OCI-LY1 (cell line): ENCODE data around the gene PDE6A.
"Not testable (repeated sequence)": the region's sequence is repeated elsewhere in the genome, so short reads cannot be mapped to it uniquely, and the experiment has no call there.

Experiments
- H2AFZ ChIP-seq: fragments of 200-600 bp; sonication (generic), shearing (Covaris generic); 2 replicates; pipeline ENCODE4 v1.6.0; 2014; ENCODE audit warnings: antibody characterized with exemption, mild to moderate bottlenecking, low read length
- H3F3A ChIP-seq: fragments of 200-600 bp; sonication (generic), shearing (Covaris generic); 2 replicates; pipeline ENCODE4 v1.6.0; 2014; ENCODE audit warnings: mild to moderate bottlenecking, antibody characterized with exemption, low read length, moderate library complexity; ENCODE audit not compliant: insufficient read depth
- H3K27ac ChIP-seq: fragments of 200-600 bp; sonication (generic); 2 replicates; pipeline ENCODE4 v1.5.1; 2014; ENCODE audit warnings: low read length, mixed run types, mild to moderate bottlenecking, low read depth; ENCODE audit not compliant: poor library complexity, severe bottlenecking
- H3K27me3 ChIP-seq: fragments of 200-600 bp; sonication (generic); 2 replicates; pipeline ENCODE4 v1.6.0; 2014; ENCODE audit warnings: antibody characterized with exemption, mild to moderate bottlenecking, low read length, moderate library complexity; ENCODE audit not compliant: insufficient read depth
- H3K36me3 ChIP-seq: fragments of 200-600 bp; sonication (generic); 2 replicates; pipeline ENCODE4 v1.6.1; 2014; ENCODE audit warnings: mild to moderate bottlenecking, antibody characterized with exemption, low read length, moderate library complexity, mixed read lengths; ENCODE audit not compliant: insufficient read depth
- H3K4me1 ChIP-seq: fragments of 200-600 bp; sonication (generic); 2 replicates; pipeline ENCODE4 v1.5.1; 2014; ENCODE audit warnings: mild to moderate bottlenecking, low read length, moderate library complexity; ENCODE audit not compliant: insufficient read depth, severe bottlenecking
- H3K4me2 ChIP-seq: fragments of 200-600 bp; sonication (generic), shearing (Covaris generic); 2 replicates; pipeline ENCODE4 v1.6.1; 2014; ENCODE audit warnings: low read length
- H3K4me3 ChIP-seq: fragments of 200-600 bp; sonication (generic); 2 replicates; pipeline ENCODE4 v1.5.1; 2014; ENCODE audit warnings: low read length, low read depth, mild to moderate bottlenecking, mixed read lengths; ENCODE audit not compliant: poor library complexity, severe bottlenecking
- H3K79me2 ChIP-seq: fragments of 200-600 bp; shearing (Covaris generic); 2 replicates; pipeline ENCODE4 v1.6.1; 2016; ENCODE audit warnings: mixed run types, low read length, mixed read lengths; ENCODE audit not compliant: insufficient read depth
- H3K9ac ChIP-seq: fragments of 200-600 bp; sonication (generic), shearing (Covaris generic); 2 replicates; pipeline ENCODE4 v1.6.1; 2014; ENCODE audit warnings: mild to moderate bottlenecking, low read length, mixed read lengths
- H3K9me2 ChIP-seq: fragments of 200-600 bp; sonication (generic), shearing (Covaris generic); 2 replicates; pipeline ENCODE4 v1.6.1; 2014; ENCODE audit warnings: low read depth, mild to moderate bottlenecking, low read length, mixed read lengths
- H3K9me3 ChIP-seq: fragments of 200-600 bp; shearing (Covaris generic); 2 replicates; pipeline ENCODE4 v1.6.1; 2014; ENCODE audit warnings: low read length, mixed read lengths
- H4K20me1 ChIP-seq: fragments of 200-600 bp; sonication (generic), shearing (Covaris generic); 2 replicates; pipeline ENCODE4 v1.6.0; 2016; ENCODE audit warnings: mild to moderate bottlenecking, low read length; ENCODE audit not compliant: insufficient read depth
- EZH2 ChIP-seq: fragments of 200-600 bp; sonication (generic), shearing (Covaris generic); IDR thresholded peaks from 2 replicates; pipeline ENCODE4 v1.8.0; 2017; ENCODE audit warnings: borderline replicate concordance, mixed run types, mild to moderate bottlenecking, antibody characterized with exemption, low read length, moderate library complexity, mixed read lengths
- TF ChIP-seq, protein P1 (sequence below): fragments of 200-600 bp; sonication (generic), shearing (Covaris generic); IDR thresholded peaks from 2 replicates; pipeline ENCODE4 v1.5.1; 2017; ENCODE audit warnings: mild to moderate bottlenecking, antibody characterized with exemption, low read length, moderate library complexity, mixed read lengths

Gene PDE6A

DNA sequence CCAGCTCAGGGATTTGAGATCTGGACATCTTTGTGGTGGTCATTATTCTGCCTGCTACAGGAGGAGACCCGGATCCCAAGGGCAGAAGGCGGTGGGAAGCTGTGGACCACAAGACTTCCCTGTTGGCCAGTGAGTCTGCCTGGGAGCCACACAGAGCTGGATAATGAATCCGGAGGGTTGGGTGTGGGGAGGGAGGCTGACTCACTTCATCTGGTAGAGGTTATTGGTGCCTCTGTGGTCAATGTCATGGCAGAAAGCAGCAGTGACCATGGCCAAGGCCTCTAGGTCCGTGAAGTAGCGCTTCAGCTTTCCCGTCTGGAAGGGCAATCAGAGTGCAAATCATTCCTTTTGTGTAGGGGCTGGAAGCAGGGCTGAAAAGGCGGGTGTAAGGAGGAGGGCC, 58.5 kb downstream of the PDE6A start:
- no peaks in the 10 kb centered on the region for H4K20me1 ChIP-seq
- TF ChIP-seq, protein P1, sequence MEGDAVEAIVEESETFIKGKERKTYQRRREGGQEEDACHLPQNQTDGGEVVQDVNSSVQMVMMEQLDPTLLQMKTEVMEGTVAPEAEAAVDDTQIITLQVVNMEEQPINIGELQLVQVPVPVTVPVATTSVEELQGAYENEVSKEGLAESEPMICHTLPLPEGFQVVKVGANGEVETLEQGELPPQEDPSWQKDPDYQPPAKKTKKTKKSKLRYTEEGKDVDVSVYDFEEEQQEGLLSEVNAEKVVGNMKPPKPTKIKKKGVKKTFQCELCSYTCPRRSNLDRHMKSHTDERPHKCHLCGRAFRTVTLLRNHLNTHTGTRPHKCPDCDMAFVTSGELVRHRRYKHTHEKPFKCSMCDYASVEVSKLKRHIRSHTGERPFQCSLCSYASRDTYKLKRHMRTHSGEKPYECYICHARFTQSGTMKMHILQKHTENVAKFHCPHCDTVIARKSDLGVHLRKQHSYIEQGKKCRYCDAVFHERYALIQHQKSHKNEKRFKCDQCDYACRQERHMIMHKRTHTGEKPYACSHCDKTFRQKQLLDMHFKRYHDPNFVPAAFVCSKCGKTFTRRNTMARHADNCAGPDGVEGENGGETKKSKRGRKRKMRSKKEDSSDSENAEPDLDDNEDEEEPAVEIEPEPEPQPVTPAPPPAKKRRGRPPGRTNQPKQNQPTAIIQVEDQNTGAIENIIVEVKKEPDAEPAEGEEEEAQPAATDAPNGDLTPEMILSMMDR: no peak
- TF ChIP-seq EZH2: no peak
- no peaks in the 10 kb centered on the region for H3K9me3 ChIP-seq
- no peaks in the 10 kb centered on the region for H3F3A ChIP-seq
- H3K4me3 ChIP-seq: no peak overlapping the region
- 0 out of 2 replicates have a peak, but pooled peaks cover 4% of the 10 kb centered on the region for H3K27me3 ChIP-seq
- H3K27ac ChIP-seq: no peak overlapping the region
- no peaks in the 10 kb centered on the region for H3K79me2 ChIP-seq
- no peaks in the 10 kb centered on the region for H3K9me2 ChIP-seq
- H3K36me3 ChIP-seq: no peaks in the 10 kb centered on the region
- H3K4me2 ChIP-seq: no peak overlapping the region
- H3K9ac ChIP-seq: no peak overlapping the region
- H2AFZ ChIP-seq: no peak overlapping the region
- no peaks in the 10 kb centered on the region for H3K4me1 ChIP-seq

DNA sequence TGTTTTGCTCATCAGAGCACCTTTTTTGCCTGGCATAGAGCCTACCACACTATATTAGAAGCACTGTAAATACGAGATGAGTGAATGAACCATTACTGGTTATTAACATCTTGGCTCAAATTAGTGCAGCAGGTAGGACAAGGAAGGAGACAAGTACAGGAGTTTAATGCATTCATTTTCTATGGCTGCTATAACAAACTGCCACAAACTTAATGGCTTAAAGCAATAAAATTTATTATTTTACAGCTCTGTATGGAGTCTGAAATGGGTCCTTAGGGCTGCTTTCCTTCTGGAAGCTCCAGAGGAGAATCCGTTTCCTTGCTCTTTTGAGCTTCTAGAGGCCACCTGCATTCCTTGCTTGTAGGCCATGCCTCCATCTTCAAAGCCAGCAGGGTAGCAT, 59.1 kb downstream of the PDE6A start:
- Histone ChIP-seq H4K20me1 (no peaks in the 10 kb centered on the region), H3K4me1 (no peaks in the 10 kb centered on the region), H3K9ac (no peak overlapping the region), H3K9me3 (no peaks in the 10 kb centered on the region), H3F3A (no peaks in the 10 kb centered on the region), H2AFZ (no peak overlapping the region), H3K4me3 (no peak overlapping the region), H3K27ac (no peak overlapping the region), H3K9me2 (no peaks in the 10 kb centered on the region), H3K27me3 (0 out of 2 replicates have a peak, but pooled peaks cover 4% of the 10 kb centered on the region), H3K36me3 (no peaks in the 10 kb centered on the region), H3K4me2 (no peak overlapping the region), H3K79me2 (no peaks in the 10 kb centered on the region)
- TF ChIP-seq EZH2: no peak
- TF ChIP-seq, protein P1: no peak

DNA sequence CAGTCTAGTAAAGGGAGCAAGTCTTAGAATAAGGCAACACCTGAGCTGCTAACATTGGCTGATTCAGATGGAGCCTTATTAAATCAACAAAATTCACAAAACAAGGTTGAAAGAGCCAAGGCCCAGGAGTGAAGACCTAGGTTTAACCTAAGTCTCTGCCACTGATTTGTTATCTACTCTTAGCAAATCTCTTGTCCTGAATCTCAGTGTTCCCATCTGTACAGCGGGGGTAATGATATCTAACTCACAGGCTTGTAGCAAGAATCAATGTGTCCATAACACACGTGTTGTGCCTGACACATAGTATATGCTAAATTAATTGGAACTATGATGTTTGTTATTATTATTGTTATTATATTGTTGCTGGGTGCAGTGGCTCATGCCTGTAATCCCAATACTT, 61.0 kb downstream of the PDE6A start:
- H3K4me3 ChIP-seq: no peak overlapping the region
- TF ChIP-seq EZH2: no peak
- TF ChIP-seq, protein P1: no peak
- no peaks in the 10 kb centered on the region for H3K36me3 ChIP-seq

DNA sequence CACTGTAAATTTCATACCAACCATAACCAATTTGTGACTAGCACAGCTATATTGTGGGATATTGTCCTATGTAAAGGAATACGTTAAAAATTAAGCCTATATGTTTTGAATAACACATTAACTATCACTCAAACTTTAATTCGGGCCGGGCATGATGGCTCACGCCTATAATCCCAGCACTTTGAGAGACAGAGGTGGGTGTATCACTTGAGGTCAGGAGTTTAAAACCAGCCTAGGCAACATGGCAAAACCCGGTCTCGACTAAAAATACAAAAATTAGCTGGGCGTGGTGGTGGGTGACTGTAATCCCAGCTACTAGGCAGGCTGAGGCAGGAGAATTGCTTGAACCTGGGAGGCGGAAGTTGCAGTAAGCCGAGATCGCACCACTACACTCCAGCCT, 62.0 kb downstream of the PDE6A start:
- not testable (repeated sequence) for H3K9me3 ChIP-seq, H3K79me2 ChIP-seq, H3K4me2 ChIP-seq, H3F3A ChIP-seq, H3K4me3 ChIP-seq, H3K4me1 ChIP-seq, H3K36me3 ChIP-seq, H4K20me1 ChIP-seq, H3K27me3 ChIP-seq, H2AFZ ChIP-seq, H3K9ac ChIP-seq, H3K9me2 ChIP-seq, H3K27ac ChIP-seq

More for the DNA sequence above, 61.0 kb downstream of the PDE6A start:
- H3K4me1 ChIP-seq: no peaks in the 10 kb centered on the region
- no peak overlapping the region for H2AFZ ChIP-seq
- H3K27ac ChIP-seq: no peak overlapping the region
- no peaks in the 10 kb centered on the region for H3K9me2 ChIP-seq
- no peaks in the 10 kb centered on the region for H4K20me1 ChIP-seq
- H3K9me3 ChIP-seq: no peaks in the 10 kb centered on the region
- H3K27me3 ChIP-seq: 0 out of 2 replicates have a peak, but pooled peaks cover 4% of the 10 kb centered on the region
- H3K9ac ChIP-seq: no peak overlapping the region
- H3F3A ChIP-seq: no peaks in the 10 kb centered on the region
- no peaks in the 10 kb centered on the region for H3K79me2 ChIP-seq
- H3K4me2 ChIP-seq: no peak overlapping the region
